K562 (cell line): Measurements from ENCODE around the gene KCNK18. TPM values are rescaled to one million over a fixed set of nuclear protein-coding genes. Genes with fewer than 3 reads are reported as not detected.

Source experiments
- ATAC-seq: fragments of 200-7000 bp; cut with Tn5 transposase; 3 replicates; pipeline ENCODE4 v1.9.1; 2020; ENCODE audit warnings: moderate library complexity
- BruUV-seq: library from RNA; stranded (reverse); fragments of 400-500 nt; replicated peaks from 2 replicates; lab custom pipeline; 2021; lab: Mats Ljungman, UMichigan
- CTCF ChIA-PET: fragments of 300-600 bp; formaldehyde crosslinking; extraction: SDS; loops from one replicate; lab custom pipeline; 2021; ENCODE audit warnings: low intra/inter-chr PET ratio; lab: Yijun Ruan, JAX
- POLR2A ChIA-PET: fragments of 300-600, 350-650 bp; sonication (Branson Sonifier 250); formaldehyde crosslinking; extraction: SDS; loops from one replicate; lab custom pipeline; 2021; ENCODE audit warnings: antibody characterized with exemption, inconsistent platforms; lab: Yijun Ruan, JAX
- DNase-seq, 4 experiments: peaks; one replicate each; pipeline versions ENCODE4 v3.0.0 to v3.0.0-alpha.2; 2011 to 2018; ENCODE audit warnings: low spot score in 3 of 4, mixed read lengths in 3 of 4; ENCODE audit errors: extremely low read depth in 1 of 4
- FAIRE-seq: peaks from 2 replicates; lab custom pipeline; 2011; peaks lifted over from hg19 to GRCh38; lab: Jason Lieb, UNC
- H2AFZ ChIP-seq: 2 replicates; pipeline ENCODE4 v1.6.0; 2011; ENCODE audit warnings: low read depth, low read length, control low read depth, inconsistent platforms
- H3K27ac ChIP-seq: fragments of 200-600 bp; 3 replicates; pipeline ENCODE4 v1.8.0; 2011; ENCODE audit warnings: low read depth, mild to moderate bottlenecking, control low read depth, inconsistent platforms, low read length, moderate library complexity, mixed read lengths; ENCODE audit errors: extremely low read depth
- H3K27me3 ChIP-seq, 2 experiments: fragments of 300-600 bp in 1 of 2; 2 replicates in 1 of 2; 3 replicates in 1 of 2; pipeline versions ENCODE4 v1.6.0 to v1.8.0; 2011; ENCODE audit warnings: inconsistent platforms in 2 of 2, low read length in 2 of 2, mild to moderate bottlenecking in 1 of 2, mixed read lengths in 1 of 2, moderate library complexity in 1 of 2; ENCODE audit not compliant: control insufficient read depth in 2 of 2, insufficient read depth in 2 of 2
- H3K36me3 ChIP-seq: fragments of 300-600 bp; 3 replicates; pipeline ENCODE4 v1.8.0; 2011; ENCODE audit warnings: mild to moderate bottlenecking, low read length, inconsistent platforms; ENCODE audit not compliant: control insufficient read depth, insufficient read depth
- H3K4me1 ChIP-seq, 2 experiments: fragments of 200-600 bp in 1 of 2; replicated peaks in 1 of 2; 2 replicates in 1 of 2; 3 replicates in 1 of 2; pipeline versions ENCODE4 v1.5.1 to v1.8.0; 2011; ENCODE audit warnings: inconsistent platforms in 2 of 2, low read length in 2 of 2, mild to moderate bottlenecking in 1 of 2, mixed read lengths in 1 of 2, moderate library complexity in 1 of 2; ENCODE audit not compliant: control insufficient read depth in 2 of 2, insufficient read depth in 2 of 2
- H3K4me2 ChIP-seq: 2 replicates; pipeline ENCODE4 v1.6.1; 2011; ENCODE audit warnings: low read length, control low read depth, inconsistent platforms, mixed read lengths; ENCODE audit not compliant: insufficient read depth
- H3K4me3 ChIP-seq: fragments of 200-600 bp; sonication (generic), shearing (Covaris generic); 2 replicates; pipeline ENCODE4 v1.5.1; 2016; ENCODE audit warnings: control low read depth, inconsistent platforms
- H3K79me2 ChIP-seq: fragments of 200-600 bp; 3 replicates; pipeline ENCODE4 v1.8.0; 2011; ENCODE audit warnings: low read length, inconsistent platforms; ENCODE audit not compliant: control insufficient read depth, insufficient read depth
- H3K9ac ChIP-seq, 2 experiments: 2 replicates each; pipeline versions ENCODE4 v1.6.0 to v1.6.1; 2011; ENCODE audit warnings: low read depth in 2 of 2, low read length in 2 of 2, control low read depth in 1 of 2, inconsistent platforms in 1 of 2, mild to moderate bottlenecking in 1 of 2, mixed read lengths in 1 of 2; ENCODE audit not compliant: insufficient read depth in 1 of 2
- H3K9me1 ChIP-seq: one replicate; pipeline ENCODE4 v1.6.0; 2011; ENCODE audit warnings: inconsistent platforms, mild to moderate bottlenecking, low read length, moderate library complexity; ENCODE audit not compliant: control insufficient read depth, insufficient read depth
- H3K9me3 ChIP-seq: replicated peaks from 2 replicates; pipeline ENCODE4 v1.5.1; 2011; ENCODE audit warnings: low read depth, low read length, inconsistent platforms; ENCODE audit not compliant: control insufficient read depth, insufficient read depth
- H4K20me1 ChIP-seq: replicated peaks from 2 replicates; pipeline ENCODE4 v1.6.1; 2011; ENCODE audit warnings: low read length, inconsistent platforms, mixed read lengths; ENCODE audit not compliant: control insufficient read depth, insufficient read depth
- ARID1B ChIP-seq: fragments of 450-650 bp; IDR thresholded peaks from 2 replicates; pipeline ENCODE4 v1.6.1; 2016; ENCODE audit warnings: antibody characterized with exemption, mild to moderate bottlenecking, inconsistent platforms
- ATF4 ChIP-seq: fragments of 450-650 bp; formaldehyde crosslinking; IDR thresholded peaks from 2 replicates; pipeline ENCODE4 v1.4.0; 2022; ENCODE audit warnings: mild to moderate bottlenecking, moderate library complexity
- BDP1 ChIP-seq: IDR thresholded peaks from 3 replicates; pipeline ENCODE4 v1.6.1; 2011; ENCODE audit not compliant: insufficient read length, insufficient read depth
- EWSR1 ChIP-seq: fragments of 450-650 bp; IDR thresholded peaks from 2 replicates; pipeline ENCODE4 v1.6.1; 2018; ENCODE audit warnings: borderline replicate concordance, mild to moderate bottlenecking, low read depth, moderate library complexity; ENCODE audit not compliant: partially characterized antibody
- FOXA1 ChIP-seq: fragments of 450-650 bp; IDR thresholded peaks from 2 replicates; pipeline ENCODE4 v1.6.1; 2016; ENCODE audit warnings: mild to moderate bottlenecking, borderline replicate concordance
- MTA1 ChIP-seq: fragments of 450-650 bp; IDR thresholded peaks from 2 replicates; pipeline ENCODE4 v1.6.1; 2017; ENCODE audit warnings: borderline replicate concordance
- PRPF4 ChIP-seq: fragments of 200-400 bp; formaldehyde crosslinking; IDR thresholded peaks from one replicate; pipeline ENCODE4 v1.6.1; 2017; ENCODE audit warnings: low read length, low read depth, mild to moderate bottlenecking; ENCODE audit not compliant: insufficient read depth, poor library complexity, severe bottlenecking
- SMAD1 ChIP-seq: fragments of 150-350 bp; IDR thresholded peaks from 2 replicates; pipeline ENCODE4 v1.6.1; 2014; ENCODE audit warnings: low read length, low read depth; ENCODE audit not compliant: partially characterized antibody
- TFAM ChIP-seq: fragments of 250-450 bp; sonication (Bioruptor Pico); conservative IDR thresholded peaks from 2 replicates; pipeline ENCODE4 v1.5.0; 2021; ENCODE audit warnings: mild to moderate bottlenecking, moderate library complexity
- U2AF1 ChIP-seq: fragments of 200-400 bp; formaldehyde crosslinking; optimal IDR thresholded peaks from 2 replicates; pipeline ENCODE3; 2017; ENCODE audit warnings: mild to moderate bottlenecking, low read depth, low read length, moderate library complexity
- YBX1 ChIP-seq: fragments of 450-650 bp; IDR thresholded peaks from 2 replicates; pipeline ENCODE4 v1.7.1; 2016; ENCODE audit warnings: mild to moderate bottlenecking
- ZNF165 ChIP-seq: fragments of 250-450 bp; sonication (Bioruptor Pico); IDR thresholded peaks from 2 replicates; pipeline ENCODE4 v1.4.0; 2020; ENCODE audit warnings: borderline replicate concordance
- ZNF232 ChIP-seq: sonication (generic); formaldehyde crosslinking; IDR thresholded peaks from 2 replicates; pipeline ENCODE4 v1.8.0; 2022; ENCODE audit warnings: mild to moderate bottlenecking, missing genetic modification reagents
- ZNF449 ChIP-seq: fragments of 250-450 bp; sonication (Bioruptor Pico); IDR thresholded peaks from 2 replicates; pipeline ENCODE4 v1.8.0; 2022; ENCODE audit warnings: moderate library complexity, mild to moderate bottlenecking, inconsistent platforms
- WGBS: fragments of 100-300 bp; shearing (Covaris generic); methylation state at CpG from one replicate; pipeline ENCODE4 v1.1.6; 2016; ENCODE audit warnings: low coverage, mixed read lengths; ENCODE audit not compliant: insufficient coverage; ENCODE audit errors: missing lambda C conversion rate; 5-methylcytosine and 5-hydroxymethylcytosine counted together
- in situ Hi-C: fragments of 300-500 bp; cut with MboI; formaldehyde crosslinking; loops from 4 replicates; pipeline ENCODE4 v1.15.0; 2018; ENCODE audit warnings: inconsistent platforms, mixed read lengths
- intact Hi-C: fragments of 100-400 bp; cut with micrococcal nuclease; formaldehyde crosslinking; loops from 2 replicates; pipeline ENCODE4 v1.14.2; 2022
- polyA plus RNA-seq, 8 experiments: library from polyadenylated mRNA; depleted of rRNA in 4 of 8; stranded (reverse) in 5 of 8; unstranded in 3 of 8; fragments of >200 nt; fragmentation: Nextera tagmentation in 2 of 8; fragmentation: Illumina TruSeq in 1 of 8; extraction: Ambion mirVana in 2 of 8; extraction: Trizol in 1 of 8; gene quantifications; 2 replicates each; pipeline versions ENCODE4 v1.2.1 to v1.2.3, GENCODE V29; 2011 to 2014; ENCODE audit warnings: inconsistent platforms in 1 of 8, missing spikeins in 1 of 8
- total RNA-seq, 7 experiments: library from RNA; depleted of rRNA in 6 of 7; stranded (reverse); fragments of >200 nt in 6 of 7; fragmentation: Illumina TruSeq in 2 of 7; extraction: Trizol in 2 of 7; gene quantifications; 2 replicates each; pipeline versions ENCODE4 v1.2.1 to v1.2.3, GENCODE V29; 2011 to 2021; ENCODE audit warnings: low replicate concordance in 1 of 7
- TF ChIP-seq, protein P1 (sequence below): sonication (generic); formaldehyde crosslinking; IDR thresholded peaks from 2 replicates; pipeline ENCODE4 v1.8.1; 2023; ENCODE audit warnings: mild to moderate bottlenecking, missing genetic modification reagents
- TF ChIP-seq, protein P2 (sequence below): sonication (generic); formaldehyde crosslinking; IDR thresholded peaks from 2 replicates; pipeline ENCODE4 v1.9.0; 2022; ENCODE audit warnings: mild to moderate bottlenecking, missing genetic modification reagents

Gene KCNK18
- total and polyA plus RNA-seq, 9 of the 15 experiments (the other 6 are each of a cell fraction or from before 2014, with no cell fraction given), result not detected

DNA sequence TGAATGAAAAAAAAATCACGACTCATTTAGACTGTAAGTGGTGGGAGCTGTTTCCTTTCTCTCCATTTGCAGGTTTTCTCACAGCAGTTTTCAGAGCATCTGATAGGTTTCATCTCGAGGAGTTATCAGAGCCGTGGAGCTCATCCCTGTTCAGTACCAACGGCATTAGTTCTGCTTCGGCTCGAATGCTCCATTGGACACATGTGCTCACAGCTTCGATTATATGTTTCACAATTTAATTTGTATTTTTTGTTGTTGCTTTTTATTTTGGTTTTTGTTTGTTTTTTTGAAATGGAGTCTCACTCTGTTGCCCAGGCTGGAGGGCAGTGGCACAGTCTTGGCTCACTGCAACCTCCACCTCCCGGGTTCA, 45.2 kb downstream of the KCNK18 start:
- Histone ChIP-seq H3K79me2 (no peaks in the 10 kb centered on the region), H3K9me1 (no peaks in the 10 kb centered on the region), H3K27me3 (peaks cover 6 to 27% of the 10 kb centered on the region in 2 experiments), H4K20me1 (no peaks in the 10 kb centered on the region), H3K4me1 (peaks cover 0 to 17% of the 10 kb centered on the region in 2 experiments; a peak in 2 of 5 replicates), H3K9me3 (no peaks in the 10 kb centered on the region), H3K9ac (no peak overlapping the region), H2AFZ (no peak overlapping the region), H3K4me3 (no peak overlapping the region), H3K36me3 (no peaks in the 10 kb centered on the region), H3K27ac (no peak overlapping the region), H3K4me2 (no peak overlapping the region)
- 39% methylated on average over 7 of the region's 8 CpGs for WGBS
- no peak for ATAC-seq
- ChIA-PET CTCF (no interaction called here), POLR2A (interaction anchor here (0.5 to 1.5 kb wide), 2 partner anchors 26 to 163 kb away, joined by 3 to 4 read pairs; no protein-coding TSS in a partner anchor)
- TF ChIP-seq, protein P1, sequence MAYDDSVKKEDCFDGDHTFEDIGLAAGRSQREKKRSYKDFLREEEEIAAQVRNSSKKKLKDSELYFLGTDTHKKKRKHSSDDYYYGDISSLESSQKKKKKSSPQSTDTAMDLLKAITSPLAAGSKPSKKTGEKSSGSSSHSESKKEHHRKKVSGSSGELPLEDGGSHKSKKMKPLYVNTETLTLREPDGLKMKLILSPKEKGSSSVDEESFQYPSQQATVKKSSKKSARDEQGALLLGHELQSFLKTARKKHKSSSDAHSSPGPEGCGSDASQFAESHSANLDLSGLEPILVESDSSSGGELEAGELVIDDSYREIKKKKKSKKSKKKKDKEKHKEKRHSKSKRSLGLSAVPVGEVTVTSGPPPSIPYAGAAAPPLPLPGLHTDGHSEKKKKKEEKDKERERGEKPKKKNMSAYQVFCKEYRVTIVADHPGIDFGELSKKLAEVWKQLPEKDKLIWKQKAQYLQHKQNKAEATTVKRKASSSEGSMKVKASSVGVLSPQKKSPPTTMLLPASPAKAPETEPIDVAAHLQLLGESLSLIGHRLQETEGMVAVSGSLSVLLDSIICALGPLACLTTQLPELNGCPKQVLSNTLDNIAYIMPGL (CRISPR knock-in tag), result no peak
- TF ChIP-seq BDP1, result no peak
- TF ChIP-seq, protein P2, sequence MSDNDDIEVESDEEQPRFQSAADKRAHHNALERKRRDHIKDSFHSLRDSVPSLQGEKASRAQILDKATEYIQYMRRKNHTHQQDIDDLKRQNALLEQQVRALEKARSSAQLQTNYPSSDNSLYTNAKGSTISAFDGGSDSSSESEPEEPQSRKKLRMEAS (CRISPR knock-in tag), result no peak
- no peak for TF ChIP-seq ZNF232 (CRISPR knock-in tag)
- TF ChIP-seq MTA1, result no peak
- TF ChIP-seq TFAM (CRISPR knock-in tag), result no peak
- TF ChIP-seq SMAD1, result no peak
- no peak for TF ChIP-seq FOXA1
- no peak for TF ChIP-seq EWSR1
- TF ChIP-seq ATF4 (CRISPR knock-in tag), result no peak
- no peak for TF ChIP-seq U2AF1
- no peak for TF ChIP-seq ARID1B
- no peak for TF ChIP-seq YBX1
- no peak for TF ChIP-seq ZNF165
- TF ChIP-seq PRPF4, result no peak
- no peak for TF ChIP-seq ZNF449
- no TSS peak for BruUV-seq
- intact Hi-C loops, result no loop called here
- FAIRE-seq, result no peak
- in situ Hi-C loops, result loop anchor here (25.0 kb wide), 1 partner anchor 195 kb away; no protein-coding TSS in a partner anchor
- no peak for DNase-seq
